ENCODE measurements around the gene IFT43. TPM values are rescaled to one million over a fixed set of nuclear protein-coding genes. Genes with fewer than 3 reads are reported as not detected.

Gene IFT43
- total and polyA plus RNA-seq, 2 donors from 2014 or later, result 41.6 to 86.3 TPM

- intact Hi-C loops (cut with DNase I), result no loop called here
- H3K36me3 ChIP-seq (ENCODE audit: control insufficient read depth in 2 of 3, insufficient read depth in 3 of 3, low read length in 3 of 3), result peaks cover 2 to 15% (median 11%) of the 10 kb centered on the region in 3 donors
- H3K9me3 ChIP-seq (ENCODE audit: control insufficient read depth in 2 of 3, insufficient read depth in 1 of 3, low read length in 3 of 3), result no peaks in the 10 kb centered on the region
- H3K4me1 ChIP-seq (ENCODE audit: control insufficient read depth in 2 of 3, insufficient read depth in 2 of 3, low read depth in 1 of 3, low read length in 3 of 3), result no peaks in the 10 kb centered on the region
- no peak for DNase-seq
- no peak for FAIRE-seq
- no peak overlapping the region for H3K4me3 ChIP-seq (ENCODE audit: low read length in 3 of 3)
- no peak overlapping the region for H3K9ac ChIP-seq (ENCODE audit: low read length in 3 of 3)
- no peaks in the 10 kb centered on the region for H3K27me3 ChIP-seq (ENCODE audit: control insufficient read depth, insufficient read depth, low read length)
- H3K27ac ChIP-seq (ENCODE audit: low read depth in 2 of 2, low read length in 2 of 2), result no peak overlapping the region
- TF ChIP-seq CTCF (IDR thresholded peaks at IDR 0.05; ENCODE audit: borderline replicate concordance, extremely low read depth, insufficient read depth), result no peak
These were observed 38.8 kb downstream of the IFT43 start for GRCh38 chr14:76024211-76024907.

- Histone ChIP-seq H3K27ac (ENCODE audit: low read depth in 2 of 2, low read length in 2 of 2) (no peak overlapping the region), H3K36me3 (ENCODE audit: control insufficient read depth in 2 of 3, insufficient read depth in 3 of 3, low read length in 3 of 3) (peaks cover 2 to 15% (median 12%) of the 10 kb centered on the region in 3 donors), H3K27me3 (ENCODE audit: control insufficient read depth, insufficient read depth, low read length) (no peaks in the 10 kb centered on the region), H3K4me1 (ENCODE audit: control insufficient read depth in 2 of 3, insufficient read depth in 2 of 3, low read depth in 1 of 3, low read length in 3 of 3) (no peaks in the 10 kb centered on the region), H3K9ac (ENCODE audit: low read length in 3 of 3) (no peak overlapping the region), H3K4me3 (ENCODE audit: low read length in 3 of 3) (no peak overlapping the region), H3K9me3 (ENCODE audit: control insufficient read depth in 2 of 3, insufficient read depth in 1 of 3, low read length in 3 of 3) (no peaks in the 10 kb centered on the region)
- no peak for DNase-seq
- no peak for TF ChIP-seq CTCF (IDR thresholded peaks at IDR 0.05; ENCODE audit: borderline replicate concordance, extremely low read depth, insufficient read depth)
- FAIRE-seq, result no peak
- intact Hi-C loops (cut with DNase I), result no loop called here
These were observed 49.0 kb downstream of the IFT43 start for GRCh38 chr14:76034566-76034965.

- no peak for FAIRE-seq
- DNase-seq, result no peak
- Histone ChIP-seq H3K27ac (ENCODE audit: low read depth in 2 of 2, low read length in 2 of 2) (no peak overlapping the region), H3K36me3 (ENCODE audit: control insufficient read depth in 2 of 3, insufficient read depth in 3 of 3, low read length in 3 of 3) (peaks cover 0 to 3% (median 3%) of the 10 kb centered on the region in 3 donors), H3K4me3 (ENCODE audit: low read length in 3 of 3) (no peak overlapping the region), H3K4me1 (ENCODE audit: control insufficient read depth in 2 of 3, insufficient read depth in 2 of 3, low read depth in 1 of 3, low read length in 3 of 3) (no peaks in the 10 kb centered on the region), H3K9ac (ENCODE audit: low read length in 3 of 3) (no peak overlapping the region), H3K9me3 (ENCODE audit: control insufficient read depth in 2 of 3, insufficient read depth in 1 of 3, low read length in 3 of 3) (no peaks in the 10 kb centered on the region), H3K27me3 (ENCODE audit: control insufficient read depth, insufficient read depth, low read length) (no peaks in the 10 kb centered on the region)
- intact Hi-C loops (cut with DNase I), result no loop called here
- TF ChIP-seq CTCF (IDR thresholded peaks at IDR 0.05; ENCODE audit: borderline replicate concordance, extremely low read depth, insufficient read depth), result no peak
These were observed 55.1 kb downstream of the IFT43 start for GRCh38 chr14:76040704-76041103.

All from kidney (tissue), 14 donors.